Brain microvascular endothelial cell (primary cell): ENCODE data around the gene CSPG4.
"Not testable (repeated sequence)": the region's sequence is repeated elsewhere in the genome, so short reads cannot be mapped to it uniquely, and the experiment has no call there.

Experiments
- DNase-seq: peaks from one replicate; pipeline ENCODE4 v3.0.0-alpha.2; 2020
- H3K27ac ChIP-seq: fragments of 250-450 bp; sonication (Bioruptor Pico); 2 replicates; pipeline ENCODE4 v1.5.1; 2020; ENCODE audit warnings: mild to moderate bottlenecking, moderate library complexity
- H3K27me3 ChIP-seq: fragments of 250-450 bp; sonication (Bioruptor Pico); replicated peaks from 2 replicates; pipeline ENCODE4 v1.5.1; 2020; ENCODE audit warnings: mild to moderate bottlenecking
- H3K36me3 ChIP-seq: fragments of 250-450 bp; sonication (Bioruptor Pico); replicated peaks from 2 replicates; pipeline ENCODE4 v1.5.1; 2020; ENCODE audit warnings: mild to moderate bottlenecking
- H3K4me3 ChIP-seq: 2 replicates; pipeline ENCODE4 v1.5.1; 2011; ENCODE audit warnings: low read depth, mild to moderate bottlenecking, control low read depth, low read length, moderate library complexity
- in situ Hi-C: cut with HindIII; loops from 2 replicates; pipeline ENCODE4 v1.10.0; 2017; ENCODE audit warnings: low sequenced_read_pairs, low pct_ligation_motif_present
- TF ChIP-seq, protein P1 (sequence below): IDR thresholded peaks from 2 replicates; pipeline ENCODE4 v1.5.1; 2011; ENCODE audit warnings: low read depth, mild to moderate bottlenecking, moderate library complexity, low read length, control low read depth, inconsistent platforms; ENCODE audit errors: missing control alignments

The CSPG4 gene

DNA sequence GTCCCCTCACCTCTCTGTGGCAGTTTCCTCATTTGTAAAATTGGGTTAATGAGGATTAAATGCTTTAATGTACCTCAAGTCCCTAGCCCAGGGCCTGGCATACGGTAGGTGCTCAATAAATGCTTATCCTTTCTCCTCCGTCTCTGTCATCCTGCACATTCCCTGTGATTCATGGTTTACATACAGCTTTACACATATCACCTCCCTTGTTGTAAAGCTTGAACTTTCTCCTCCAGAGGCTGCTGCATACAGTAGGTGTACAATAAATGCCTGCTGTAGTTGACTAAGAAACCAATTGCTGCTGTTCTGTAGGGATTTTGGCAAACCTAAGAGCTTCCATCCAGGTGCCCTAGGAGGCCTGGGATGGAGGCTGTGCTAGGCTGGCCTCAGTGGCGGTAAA is 1.5 kb upstream of the CSPG4 start:
- TF ChIP-seq, protein P1, sequence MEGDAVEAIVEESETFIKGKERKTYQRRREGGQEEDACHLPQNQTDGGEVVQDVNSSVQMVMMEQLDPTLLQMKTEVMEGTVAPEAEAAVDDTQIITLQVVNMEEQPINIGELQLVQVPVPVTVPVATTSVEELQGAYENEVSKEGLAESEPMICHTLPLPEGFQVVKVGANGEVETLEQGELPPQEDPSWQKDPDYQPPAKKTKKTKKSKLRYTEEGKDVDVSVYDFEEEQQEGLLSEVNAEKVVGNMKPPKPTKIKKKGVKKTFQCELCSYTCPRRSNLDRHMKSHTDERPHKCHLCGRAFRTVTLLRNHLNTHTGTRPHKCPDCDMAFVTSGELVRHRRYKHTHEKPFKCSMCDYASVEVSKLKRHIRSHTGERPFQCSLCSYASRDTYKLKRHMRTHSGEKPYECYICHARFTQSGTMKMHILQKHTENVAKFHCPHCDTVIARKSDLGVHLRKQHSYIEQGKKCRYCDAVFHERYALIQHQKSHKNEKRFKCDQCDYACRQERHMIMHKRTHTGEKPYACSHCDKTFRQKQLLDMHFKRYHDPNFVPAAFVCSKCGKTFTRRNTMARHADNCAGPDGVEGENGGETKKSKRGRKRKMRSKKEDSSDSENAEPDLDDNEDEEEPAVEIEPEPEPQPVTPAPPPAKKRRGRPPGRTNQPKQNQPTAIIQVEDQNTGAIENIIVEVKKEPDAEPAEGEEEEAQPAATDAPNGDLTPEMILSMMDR = no peak
- Histone ChIP-seq H3K27me3 (no peaks in the 10 kb centered on the region), H3K4me3 (no peak overlapping the region), H3K27ac (no peak overlapping the region), H3K36me3 (no peaks in the 10 kb centered on the region)
- in situ Hi-C loops = no loop called here
- no peak for DNase-seq

DNA sequence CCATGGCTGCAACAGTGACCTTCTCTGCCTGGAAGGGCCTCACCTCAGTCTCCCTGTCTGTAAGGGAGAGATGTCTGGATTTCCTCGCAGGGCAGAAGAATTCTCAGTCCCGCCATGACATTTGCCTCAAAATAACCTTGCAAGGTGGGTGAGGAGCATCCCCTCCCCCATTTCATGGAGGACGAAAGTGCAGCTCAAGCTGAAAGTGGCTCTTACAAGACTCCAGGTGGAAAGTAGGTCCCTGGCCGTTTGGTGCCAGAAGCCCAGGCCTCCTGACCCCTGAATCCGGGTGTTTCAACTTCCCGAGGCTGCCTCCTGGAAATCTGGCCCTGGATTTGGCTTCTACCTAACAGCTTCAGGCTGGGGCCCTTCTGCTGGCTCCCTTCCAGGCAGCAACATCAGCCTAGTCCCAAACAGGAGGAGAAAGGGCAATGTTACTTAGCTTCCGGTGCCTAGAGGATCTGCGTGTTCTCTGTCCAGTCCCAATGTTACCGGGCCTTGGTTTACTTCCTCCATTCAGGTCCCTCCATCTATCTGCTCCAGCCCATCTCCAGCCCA is 769 bp upstream of the CSPG4 start:
- no peak for DNase-seq
- in situ Hi-C loops = no loop called here
- no peak overlapping the region for H3K27ac ChIP-seq
- H3K4me3 ChIP-seq = no peak overlapping the region
- TF ChIP-seq, protein P1 = no peak
- peaks cover 3% of the 10 kb centered on the region for H3K36me3 ChIP-seq
- no peaks in the 10 kb centered on the region for H3K27me3 ChIP-seq

DNA sequence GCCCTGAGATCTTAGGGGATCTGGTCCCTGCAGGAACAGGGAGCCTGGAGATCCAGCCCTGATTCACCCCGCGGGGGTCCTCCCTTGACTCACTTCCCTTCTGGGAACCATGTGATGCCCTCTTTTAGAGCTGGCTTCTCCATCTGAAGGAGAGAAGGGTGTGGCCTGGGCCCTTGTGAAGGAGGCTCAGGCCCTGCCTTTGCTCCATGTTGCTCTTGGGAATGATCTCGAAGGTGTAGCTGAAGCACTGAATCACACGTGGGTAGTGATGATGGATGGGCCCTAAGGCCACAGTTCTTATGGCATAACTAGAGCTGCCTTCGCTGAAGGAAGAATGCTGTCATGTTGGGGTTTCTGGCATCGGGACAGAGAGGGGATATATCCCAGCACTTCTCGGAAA is 1.2 kb downstream of the CSPG4 start:
- DNase-seq, H3K36me3 ChIP-seq, H3K27me3 ChIP-seq, in situ Hi-C loops, H3K27ac ChIP-seq: not testable (repeated sequence)
- H3K4me3 ChIP-seq = peak overlapping the region; percentile 83

DNA sequence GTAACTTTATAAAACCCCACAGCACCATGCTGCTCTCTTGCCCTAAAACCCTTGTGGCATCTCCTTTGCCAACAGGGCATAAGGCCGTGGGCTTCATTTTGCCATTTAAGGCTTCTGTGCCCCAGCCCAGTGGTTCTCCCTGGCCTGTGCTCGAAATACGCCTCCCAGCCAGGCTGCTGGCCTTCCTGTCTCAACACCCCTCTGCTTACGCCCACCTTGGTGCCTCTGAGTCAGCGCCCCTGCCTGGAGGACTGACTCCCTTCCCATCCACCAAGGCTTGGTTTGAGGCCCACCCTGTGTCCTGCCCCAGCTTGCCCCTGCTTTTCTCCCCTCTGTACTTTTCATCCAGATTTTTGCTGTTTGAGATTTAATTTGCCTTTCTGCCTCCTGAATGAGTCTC is 1.8 kb downstream of the CSPG4 start:
- H3K27me3 ChIP-seq, H3K36me3 ChIP-seq, DNase-seq, in situ Hi-C loops, H3K27ac ChIP-seq, H3K4me3 ChIP-seq: not testable (repeated sequence)

DNA sequence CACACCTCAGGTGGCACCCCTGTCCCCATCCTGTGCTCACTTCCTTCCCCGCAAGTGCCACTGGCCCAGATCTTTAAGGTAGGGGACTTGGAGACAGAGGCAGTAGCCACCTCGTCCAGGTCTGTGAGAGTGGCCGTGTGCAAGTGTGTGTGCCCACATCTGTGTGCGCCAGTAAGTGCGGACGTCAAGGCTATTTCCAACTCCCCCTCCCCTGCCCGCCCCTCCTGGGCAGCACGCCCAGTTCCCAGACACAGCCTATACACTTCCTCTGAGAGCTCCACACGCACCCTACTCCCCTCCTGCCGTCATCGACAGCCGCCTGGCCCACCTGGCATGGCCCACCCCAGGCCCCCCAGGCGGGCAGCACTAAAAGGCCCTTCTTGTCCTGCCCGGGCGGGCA is 3.2 kb downstream of the CSPG4 start:
- in situ Hi-C loops, H3K36me3 ChIP-seq, H3K27me3 ChIP-seq, H3K27ac ChIP-seq: not testable (repeated sequence)
- H3K4me3 ChIP-seq = peak overlapping the region; percentile 22
- peak; percentile 60 for DNase-seq

DNA sequence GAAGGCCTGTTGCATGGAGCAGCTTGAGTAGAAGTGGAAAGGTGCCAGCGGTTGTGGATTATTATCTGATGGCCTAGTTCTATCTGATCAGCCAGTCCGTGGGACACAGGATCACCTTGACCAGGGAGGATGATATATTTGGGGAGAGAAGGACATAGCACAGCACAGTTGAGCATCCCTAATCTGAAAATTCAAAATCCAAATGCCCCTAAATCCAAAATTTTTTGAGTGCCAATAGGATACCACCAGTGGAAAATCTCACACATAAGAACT is 6.0 kb downstream of the CSPG4 start:
- peaks cover 3% of the 10 kb centered on the region for H3K36me3 ChIP-seq
- peak; percentile 30 for DNase-seq

DNA sequence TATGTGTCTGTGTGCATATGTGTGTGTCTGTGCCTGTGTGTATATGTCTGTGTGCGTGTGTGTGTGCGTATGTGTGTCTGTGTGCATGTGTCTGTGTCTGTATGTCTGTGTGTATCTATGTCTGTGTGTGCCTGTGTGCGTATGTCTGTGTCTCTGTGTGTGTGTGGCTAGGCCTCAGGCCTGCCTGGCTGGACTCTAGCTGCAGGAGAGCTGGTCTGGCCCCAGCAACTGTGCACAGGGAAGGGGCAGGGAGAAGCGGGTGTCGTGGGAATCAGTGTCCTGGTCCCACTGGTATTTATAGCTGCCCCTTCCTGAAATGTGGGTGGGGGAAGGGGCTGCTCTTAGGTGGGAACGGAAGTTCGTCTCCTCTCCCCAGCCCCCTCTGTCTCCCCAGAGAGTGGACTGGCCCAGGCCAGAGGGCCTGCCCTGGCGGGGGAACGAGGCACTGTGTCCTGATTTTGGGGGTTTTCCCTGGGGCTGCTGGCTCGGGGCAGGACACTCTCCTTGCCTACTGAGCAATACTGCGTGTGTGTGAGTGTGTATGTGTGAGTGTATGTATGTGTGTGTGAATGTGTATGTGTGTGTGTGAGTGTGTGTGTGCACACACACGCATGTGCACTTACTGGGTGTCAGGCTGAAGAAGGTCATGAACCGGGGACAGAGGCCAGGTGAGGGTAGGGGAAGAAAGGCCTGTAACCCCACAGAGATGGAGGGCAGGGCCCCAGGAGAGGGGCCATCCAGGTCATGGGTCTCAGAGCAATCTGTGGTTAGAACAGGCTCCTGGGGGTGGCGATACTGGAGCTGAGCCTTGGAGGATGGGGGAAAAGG is 6.6 kb downstream of the CSPG4 start:
- H3K36me3 ChIP-seq = peaks cover 3% of the 10 kb centered on the region

More for the DNA sequence above, 6.0 kb downstream of the CSPG4 start:
- H3K27me3 ChIP-seq = no peaks in the 10 kb centered on the region
- no peak overlapping the region for H3K27ac ChIP-seq
- in situ Hi-C loops = no loop called here
- TF ChIP-seq, protein P1 = no peak
- H3K4me3 ChIP-seq = no peak overlapping the region

DNA sequence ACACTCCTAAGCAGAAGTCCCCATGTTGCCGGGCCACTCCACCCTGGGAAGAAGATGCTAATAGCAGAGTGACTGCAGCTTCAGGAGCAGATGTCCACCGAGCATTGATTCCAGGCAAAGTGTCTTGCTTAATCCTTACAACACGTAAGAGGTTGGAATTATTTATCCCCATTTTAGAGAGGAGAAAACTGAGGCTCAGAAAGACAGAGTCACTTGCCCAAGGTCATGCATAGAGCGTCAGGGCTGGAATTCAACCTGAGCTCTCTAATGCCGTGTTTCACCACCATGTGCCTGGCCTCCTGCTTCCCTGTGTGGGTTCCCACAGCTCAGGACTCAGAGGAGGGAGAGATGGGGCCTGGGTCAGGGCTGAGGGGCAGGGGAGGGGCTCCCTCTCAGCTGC is 7.3 kb downstream of the CSPG4 start:
- H3K27me3 ChIP-seq, DNase-seq, H3K36me3 ChIP-seq, H3K27ac ChIP-seq, in situ Hi-C loops, H3K4me3 ChIP-seq: not testable (repeated sequence)

More for the DNA sequence above, 6.6 kb downstream of the CSPG4 start:
- TF ChIP-seq, protein P1 = no peak
- Histone ChIP-seq H3K4me3 (no peak overlapping the region), H3K27ac (no peak overlapping the region), H3K27me3 (no peaks in the 10 kb centered on the region)
- in situ Hi-C loops = no loop called here
- peak; percentile 29 for DNase-seq
